NCI-H2171 (cell line): ENCODE data around the gene SVBP.

Source experiments
- DNase-seq: peaks from one replicate; lab custom pipeline; 2025; lab: John Stamatoyannopoulos, UW

Gene SVBP

GRCh38 chr1:42806171-42806570, 11.0 kb downstream of the SVBP start:
- DNase-seq = no peak

GRCh38 chr1:42801832-42802473, 15.2 kb downstream of the SVBP start:
- no peak for DNase-seq

GRCh38 chr1:42797979-42798378, 19.2 kb downstream of the SVBP start:
- DNase-seq = no peak

GRCh38 chr1:42797414-42797813, 19.8 kb downstream of the SVBP start:
- DNase-seq = no peak

- DNase-seq = no peak
Observed at GRCh38 chr1:42793824-42794223, 23.4 kb downstream of the SVBP start.

- no peak for DNase-seq
Observed at GRCh38 chr1:42788021-42788420, 29.2 kb downstream of the SVBP start.

GRCh38 chr1:42786097-42786496, 31.1 kb downstream of the SVBP start:
- no peak for DNase-seq

- DNase-seq = no peak
Observed at GRCh38 chr1:42784946-42785693, 32.1 kb downstream of the SVBP start, which contains the start of gene TMEM269. TMEM269 (plus strand) TSS chr1:42784991; CDS start chr1:42789894, 4,903 bp downstream.

- no peak for DNase-seq
Observed at GRCh38 chr1:42784547-42784945, 32.7 kb downstream of the SVBP start.

GRCh38 chr1:42783092-42783491, 34.1 kb downstream of the SVBP start:
- no peak for DNase-seq

- DNase-seq = no peak
Observed at GRCh38 chr1:42780176-42780575, 37.0 kb downstream of the SVBP start.

GRCh38 chr1:42779725-42780124, 37.5 kb downstream of the SVBP start:
- no peak for DNase-seq

- no peak for DNase-seq
Observed at GRCh38 chr1:42777852-42778251, 39.3 kb downstream of the SVBP start.

GRCh38 chr1:42776502-42776901, 40.7 kb downstream of the SVBP start:
- no peak for DNase-seq

GRCh38 chr1:42774928-42775526, 42.2 kb downstream of the SVBP start:
- no peak for DNase-seq

- DNase-seq = no peak
Observed at GRCh38 chr1:42773420-42773819, 43.8 kb downstream of the SVBP start.

- no peak for DNase-seq
Observed at GRCh38 chr1:42769811-42770210, 47.4 kb downstream of the SVBP start.

- no peak for DNase-seq
Observed at GRCh38 chr1:42768172-42768571, 49.0 kb downstream of the SVBP start.

GRCh38 chr1:42767510-42768000, 49.6 kb downstream of the SVBP start:
- DNase-seq = no peak

GRCh38 chr1:42766741-42767509, 50.3 kb downstream of the SVBP start, which contains the start of the genes C1orf50 and P3H1:
C1orf50 (plus strand) TSS chr1:42767249; CDS start chr1:42767312, 63 bp downstream.
P3H1 (minus strand) TSS chr1:42767028; CDS start chr1:42766971, 57 bp downstream.
- DNase-seq = peak; percentile 99

GRCh38 chr1:42765832-42766740, 51.1 kb downstream of the SVBP start:
- DNase-seq = no peak
